H9 (cell line): ENCODE results near the gene E2F4. TPM values are rescaled to one million over a fixed set of nuclear protein-coding genes. Genes with fewer than 3 reads are reported as not detected.

ENCODE experiments used
- DNase-seq: peaks from one replicate; pipeline ENCODE4 v3.0.0-alpha.2; 2017
- H2AFZ ChIP-seq: one replicate; pipeline ENCODE4 v1.6.1; 2013; ENCODE audit warnings: mild to moderate bottlenecking, low read length, control low read depth, moderate library complexity
- H2AK5ac ChIP-seq: 2 replicates; pipeline ENCODE4 v1.6.1; 2013; ENCODE audit warnings: low read length, control low read depth, mixed read lengths; ENCODE audit not compliant: insufficient read length
- H2BK120ac ChIP-seq: one replicate; pipeline ENCODE4 v1.6.1; 2013; ENCODE audit warnings: low read depth, mild to moderate bottlenecking, low read length, control low read depth, inconsistent platforms; ENCODE audit not compliant: poor library complexity, severe bottlenecking
- H2BK12ac ChIP-seq: 2 replicates; pipeline ENCODE4 v1.6.1; 2013; ENCODE audit warnings: low read length, control low read depth, mixed read lengths, low read depth; ENCODE audit not compliant: insufficient read length
- H2BK15ac ChIP-seq: 2 replicates; pipeline ENCODE4 v1.6.1; 2013; ENCODE audit warnings: low read depth, low read length, control low read depth
- H2BK20ac ChIP-seq: one replicate; pipeline ENCODE4 v1.6.1; 2013; ENCODE audit warnings: low read depth, mild to moderate bottlenecking, low read length, control low read depth, inconsistent platforms; ENCODE audit not compliant: poor library complexity, severe bottlenecking
- H2BK5ac ChIP-seq: 2 replicates; pipeline ENCODE4 v1.6.1; 2013; ENCODE audit warnings: low read length, control low read depth, mixed read lengths; ENCODE audit not compliant: insufficient read length
- H3K14ac ChIP-seq: 2 replicates; pipeline ENCODE4 v1.6.1; 2013; ENCODE audit warnings: low read length, control low read depth; ENCODE audit not compliant: insufficient read depth
- H3K18ac ChIP-seq: 2 replicates; pipeline ENCODE4 v1.6.1; 2013; ENCODE audit warnings: low read depth, mild to moderate bottlenecking, mixed read lengths, low read length, control low read depth; ENCODE audit not compliant: insufficient read length
- H3K23ac ChIP-seq: 2 replicates; pipeline ENCODE4 v1.6.1; 2013; ENCODE audit warnings: low read length, control low read depth, mixed read lengths, low read depth; ENCODE audit not compliant: insufficient read length
- H3K23me2 ChIP-seq: 2 replicates; pipeline ENCODE4 v1.6.1; 2013; ENCODE audit warnings: low read depth, mild to moderate bottlenecking, mixed read lengths, low read length, control low read depth; ENCODE audit not compliant: insufficient read length, poor library complexity, severe bottlenecking
- H3K27ac ChIP-seq: 2 replicates; pipeline ENCODE4 v1.5.1; 2013; ENCODE audit warnings: low read length, control low read depth, mixed read lengths, low read depth; ENCODE audit not compliant: insufficient read length
- H3K27me3 ChIP-seq: 2 replicates; pipeline ENCODE4 v1.6.1; 2013; ENCODE audit warnings: low read length, control low read depth, inconsistent platforms; ENCODE audit not compliant: insufficient read depth
- H3K4ac ChIP-seq: 2 replicates; pipeline ENCODE4 v1.6.1; 2013; ENCODE audit warnings: low read depth, mild to moderate bottlenecking, control low read depth, inconsistent platforms, low read length, moderate library complexity
- H3K4me1 ChIP-seq: 2 replicates; pipeline ENCODE4 v1.6.1; 2013; ENCODE audit warnings: low read length, control low read depth, inconsistent platforms; ENCODE audit not compliant: insufficient read depth
- H3K4me2 ChIP-seq: 2 replicates; pipeline ENCODE4 v1.6.1; 2013; ENCODE audit warnings: low read length, control low read depth, mixed read lengths; ENCODE audit not compliant: insufficient read length, insufficient read depth
- H3K56ac ChIP-seq: 2 replicates; pipeline ENCODE4 v1.6.1; 2013; ENCODE audit warnings: low read depth, mild to moderate bottlenecking, mixed read lengths, low read length, control low read depth; ENCODE audit not compliant: insufficient read length
- H3K79me1 ChIP-seq: 2 replicates; pipeline ENCODE4 v1.6.1; 2013; ENCODE audit warnings: low read depth, mild to moderate bottlenecking, moderate library complexity, low read length, control low read depth, inconsistent platforms; ENCODE audit not compliant: insufficient read depth, poor library complexity, severe bottlenecking
- H3K79me2 ChIP-seq: 2 replicates; pipeline ENCODE4 v1.6.1; 2013; ENCODE audit warnings: low read length, control low read depth, inconsistent platforms; ENCODE audit not compliant: insufficient read depth
- H3K9ac ChIP-seq: 2 replicates; pipeline ENCODE4 v1.6.1; 2013; ENCODE audit warnings: low read length, control low read depth, mixed read lengths; ENCODE audit not compliant: insufficient read length; ENCODE audit errors: extremely low read depth
- H3K9me3 ChIP-seq: one replicate; pipeline ENCODE4 v1.6.1; 2013; ENCODE audit warnings: low read depth, low read length, inconsistent platforms; ENCODE audit not compliant: control insufficient read depth
- H3T11ph ChIP-seq: one replicate; pipeline ENCODE4 v1.6.1; 2013; ENCODE audit warnings: mild to moderate bottlenecking, low read length, control low read depth, inconsistent platforms
- H4K20me1 ChIP-seq: one replicate; pipeline ENCODE4 v1.6.1; 2013; ENCODE audit not compliant: control insufficient read depth, insufficient read length, insufficient read depth
- H4K5ac ChIP-seq: 2 replicates; pipeline ENCODE4 v1.6.1; 2013; ENCODE audit warnings: low read depth, mild to moderate bottlenecking, mixed read lengths, low read length, control low read depth; ENCODE audit not compliant: insufficient read length
- H4K8ac ChIP-seq: replicated peaks from 2 replicates; pipeline ENCODE4 v1.6.1; 2013; ENCODE audit warnings: low read length, control low read depth, mixed read lengths, low read depth; ENCODE audit not compliant: insufficient read length
- H4K91ac ChIP-seq: 2 replicates; pipeline ENCODE4 v1.6.1; 2013; ENCODE audit warnings: low read depth, mild to moderate bottlenecking, moderate library complexity, mixed read lengths, low read length, control low read depth; ENCODE audit not compliant: insufficient read length
- H3K27ac Mint-ChIP-seq, 3 experiments: 2 replicates in 2 of 3; 3 replicates in 1 of 3; pipeline ENCODE4 v1.8.0; 2020 to 2021; ENCODE audit warnings: mixed read lengths in 3 of 3, mild to moderate bottlenecking in 1 of 3, moderate library complexity in 1 of 3
- H3K27me3 Mint-ChIP-seq: 2 replicates; pipeline ENCODE4 v1.8.0; 2021; ENCODE audit warnings: low read depth, mild to moderate bottlenecking, moderate library complexity, mixed read lengths
- H3K36me3 Mint-ChIP-seq, 3 experiments: 2 replicates in 2 of 3; 3 replicates in 1 of 3; pipeline ENCODE4 v1.8.0; 2020 to 2021; ENCODE audit warnings: low read depth in 3 of 3, mixed read lengths in 3 of 3; ENCODE audit not compliant: insufficient read depth in 1 of 3
- H3K4me1 Mint-ChIP-seq, 2 experiments: 2 replicates each; pipeline ENCODE4 v1.8.0; 2020; ENCODE audit warnings: mixed read lengths in 2 of 2
- H3K4me3 Mint-ChIP-seq, 2 experiments: 2 replicates in 1 of 2; 3 replicates in 1 of 2; pipeline ENCODE4 v1.8.0; 2020 to 2021; ENCODE audit warnings: mild to moderate bottlenecking in 2 of 2, mixed read lengths in 2 of 2, moderate library complexity in 1 of 2
- H3K9me3 Mint-ChIP-seq, 2 experiments: 2 replicates in 1 of 2; 3 replicates in 1 of 2; pipeline ENCODE4 v1.8.0; 2020; ENCODE audit warnings: mild to moderate bottlenecking in 2 of 2, mixed read lengths in 2 of 2, moderate library complexity in 1 of 2
- CTCF ChIP-seq: fragments of 200-600 bp; sonication (generic); conservative IDR thresholded peaks from 3 replicates; pipeline ENCODE4 v1.8.0; 2021; ENCODE audit warnings: antibody characterized with exemption, mild to moderate bottlenecking
- WGBS: extraction: QIAGEN DNeasy Blood & Tissue Kit; methylation state at CpG from one replicate; pipeline ENCODE4 v1.1.7; 2013; ENCODE audit warnings: missing lambda C conversion rate, low lambda C conversion rate, mixed read lengths; ENCODE audit not compliant: insufficient read length; ENCODE audit errors: extremely low coverage; 5-methylcytosine and 5-hydroxymethylcytosine counted together
- total RNA-seq: library from RNA; stranded (reverse); gene quantifications from 2 replicates; pipeline ENCODE4 v1.2.1, GENCODE V29; 2021

Gene E2F4
- total RNA-seq, 1 experiment from 2014 or later: 116 TPM

- H3K79me2 ChIP-seq: no peaks in the 10 kb centered on the region; the same call in 1 of the 2 replicates
- H3K4me2 ChIP-seq: peak within 1 kb of the TSS; percentile 65
- no peak within 1 kb of the TSS for H3T11ph ChIP-seq
- H3K36me3 Mint-ChIP-seq: no peaks in the 10 kb centered on the region; a peak in 1 of 7 replicates
- H3K9me3 Mint-ChIP-seq: no peaks in the 10 kb centered on the region
- H3K27ac Mint-ChIP-seq: peak within 1 kb of the TSS in 2 of 3 experiments; percentile 87 to 95; a peak in 5 of 7 replicates
- peaks cover 4% of the 10 kb centered on the region; the same call in 1 of the 2 replicates for H3K4me1 ChIP-seq
- H2AK5ac ChIP-seq: no peak within 1 kb of the TSS
- H3K23ac ChIP-seq: no peak within 1 kb of the TSS
- TF ChIP-seq CTCF: no peak
- H3K9ac ChIP-seq: peak within 1 kb of the TSS; percentile 46
- H2BK12ac ChIP-seq: no peak within 1 kb of the TSS
- H3K56ac ChIP-seq: no peak within 1 kb of the TSS
- H3K4ac ChIP-seq: no peak within 1 kb of the TSS
- no peak within 1 kb of the TSS for H2AFZ ChIP-seq
- no peak within 1 kb of the TSS for H2BK5ac ChIP-seq
- H3K9me3 ChIP-seq: no peaks in the 10 kb centered on the region
- peak within 1 kb of the TSS; percentile 86 to 94 for H3K4me3 Mint-ChIP-seq
- no peak within 1 kb of the TSS for H2BK20ac ChIP-seq
- no peak within 1 kb of the TSS for H4K5ac ChIP-seq
- no peaks in the 10 kb centered on the region for H3K79me1 ChIP-seq
- H3K18ac ChIP-seq: peak within 1 kb of the TSS; percentile 75
- no peak within 1 kb of the TSS for H4K8ac ChIP-seq
- H2BK15ac ChIP-seq: no peak within 1 kb of the TSS
- no peaks in the 10 kb centered on the region; the same call in 1 of the 2 replicates for H3K27me3 ChIP-seq
- no CpG with 5 or more reads among the region's 60 CpGs for WGBS
- peak; percentile 97 for DNase-seq
- H2BK120ac ChIP-seq: no peak within 1 kb of the TSS
- H4K91ac ChIP-seq: no peak within 1 kb of the TSS
- H3K14ac ChIP-seq: peak within 1 kb of the TSS; percentile 80
- H3K4me1 Mint-ChIP-seq: peaks cover 34 to 41% of the 10 kb centered on the region in 2 experiments
- H3K27me3 Mint-ChIP-seq: peaks cover 24% of the 10 kb centered on the region
- peaks cover 31% of the 10 kb centered on the region for H3K23me2 ChIP-seq
- H3K27ac ChIP-seq: no peak within 1 kb of the TSS
- H4K20me1 ChIP-seq: no peaks in the 10 kb centered on the region
Measured at GRCh38 chr16:67247192-67248072, 55.5 kb downstream of the E2F4 start, which contains the start of gene FHOD1. Gene FHOD1, minus strand, starts transcription at chr16:67247481. Its CDS starts 71 bp downstream, at chr16:67247410.
